NCI-H1694 treated with DMSO at 0.1 percent for 48 hours (cell line): ENCODE results near the gene LGALS8.
"Not testable (repeated sequence)": the region's sequence is repeated elsewhere in the genome, so short reads cannot be mapped to it uniquely, and the experiment has no call there.

Source experiments
- DNase-seq: peaks from one replicate; lab custom pipeline; 2025; lab: John Stamatoyannopoulos, UW

Gene LGALS8

DNA sequence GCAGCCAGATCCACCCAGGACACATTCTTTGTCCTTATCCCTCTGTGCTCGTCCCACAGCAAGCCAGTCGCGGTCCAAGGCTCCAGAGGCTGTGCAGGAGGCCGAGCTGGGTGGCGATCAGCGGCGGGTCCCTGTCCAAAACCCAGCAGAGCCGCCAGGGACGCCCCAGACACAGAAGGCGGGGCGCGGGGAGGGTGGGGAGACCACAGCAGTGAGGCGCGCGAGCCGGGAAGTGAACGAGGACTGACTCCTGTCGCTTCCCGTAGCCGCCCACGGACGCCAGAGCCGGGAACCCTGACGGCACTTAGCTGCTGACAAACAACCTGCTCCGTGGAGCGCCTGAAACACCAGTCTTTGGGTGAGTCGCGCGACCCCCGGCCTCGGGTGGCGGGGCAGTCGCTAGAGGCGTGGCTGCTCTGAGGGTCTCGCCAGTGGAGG lies at the start of gene LGALS8:
LGALS8 (plus strand) TSS at position 279 of the 438 bp plus-strand sequence. CDS start 2,089 bp downstream, outside the sequence.
- no peak for DNase-seq

DNA sequence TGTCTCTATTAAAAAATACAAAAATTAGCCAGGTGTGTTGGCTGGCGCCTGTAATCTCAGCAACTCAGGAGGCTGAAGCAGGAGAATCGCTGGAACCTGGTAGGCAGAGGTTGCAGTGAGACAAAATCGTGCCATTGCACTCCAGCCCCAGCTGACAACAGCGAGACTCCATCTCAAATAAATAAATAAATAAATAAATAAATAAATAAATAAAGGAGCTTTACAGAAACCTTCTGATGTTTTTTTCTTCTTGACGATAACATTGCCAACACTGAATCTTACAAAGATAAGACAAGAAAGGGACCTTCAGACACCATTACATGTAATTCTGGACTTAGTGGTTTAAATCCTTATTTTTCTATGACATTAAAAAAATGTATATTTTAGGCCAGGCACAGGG lies 47.8 kb upstream of the LGALS8 start:
- no peak for DNase-seq

GRCh38 chr1:236480758-236481436 lies 42.9 kb upstream of the LGALS8 start:
- no peak for DNase-seq

DNA sequence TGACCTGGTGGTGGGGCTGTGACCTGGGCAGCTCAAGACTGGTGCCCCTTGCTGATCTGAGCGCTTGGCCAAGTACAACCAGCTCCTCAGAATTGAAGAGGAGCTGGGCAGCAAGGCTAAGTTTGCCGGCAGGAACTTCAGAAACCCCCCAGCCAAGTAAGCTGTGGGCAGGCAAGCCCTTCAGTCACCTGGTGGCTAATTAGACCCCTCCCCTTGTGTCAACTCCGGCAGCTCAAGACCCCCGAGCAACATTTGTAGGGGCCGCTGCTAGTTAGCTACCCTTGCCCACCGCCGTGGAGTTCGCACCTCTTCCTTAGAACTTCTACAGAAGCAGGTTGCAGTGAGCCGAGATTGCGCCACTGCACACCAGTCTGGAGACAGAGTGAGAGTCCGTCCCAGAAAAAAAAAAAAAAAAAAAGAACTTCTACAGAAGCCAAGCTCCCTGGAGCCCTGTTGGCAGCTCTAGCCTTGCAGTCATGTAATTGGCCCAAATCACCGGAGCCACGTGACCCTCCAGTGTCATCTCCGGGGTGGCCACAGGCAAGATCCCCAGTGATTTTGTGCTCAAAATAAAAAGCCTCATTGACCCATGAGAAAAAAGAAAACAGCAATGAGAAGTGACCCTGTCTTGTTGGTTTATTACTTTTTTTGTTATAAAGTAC lies 39.3 kb upstream of the LGALS8 start:
- no peak for DNase-seq

DNA sequence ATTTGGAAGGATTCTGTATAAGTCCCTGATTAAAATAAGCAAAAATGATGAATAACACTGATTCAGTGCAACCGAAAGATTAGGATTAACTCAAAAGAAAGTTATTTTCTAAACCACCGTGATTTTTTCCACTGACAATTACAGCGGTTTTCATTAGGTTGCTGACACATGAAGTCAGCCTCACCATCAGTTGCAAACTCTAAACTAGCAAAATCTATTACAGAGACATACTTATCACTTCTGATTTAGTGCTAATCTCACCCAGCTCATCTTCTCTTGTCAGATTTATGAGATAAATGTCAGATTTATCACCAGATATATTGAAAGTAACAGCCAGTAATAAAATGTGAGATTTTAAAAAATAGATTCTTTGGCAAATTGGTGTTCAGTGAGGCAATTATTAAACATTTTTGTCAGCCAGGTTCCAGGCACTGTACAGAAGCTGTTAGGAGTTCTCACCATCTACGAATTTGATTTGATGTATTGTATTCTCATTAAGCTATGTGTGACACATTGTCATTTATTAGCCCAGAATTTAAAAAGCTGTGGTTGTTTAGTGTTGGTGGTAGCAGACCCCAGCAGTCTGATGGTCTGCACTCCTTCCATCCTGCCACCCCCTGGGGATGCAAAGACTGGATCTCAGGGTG lies 37.3 kb upstream of the LGALS8 start:
- no peak for DNase-seq

DNA sequence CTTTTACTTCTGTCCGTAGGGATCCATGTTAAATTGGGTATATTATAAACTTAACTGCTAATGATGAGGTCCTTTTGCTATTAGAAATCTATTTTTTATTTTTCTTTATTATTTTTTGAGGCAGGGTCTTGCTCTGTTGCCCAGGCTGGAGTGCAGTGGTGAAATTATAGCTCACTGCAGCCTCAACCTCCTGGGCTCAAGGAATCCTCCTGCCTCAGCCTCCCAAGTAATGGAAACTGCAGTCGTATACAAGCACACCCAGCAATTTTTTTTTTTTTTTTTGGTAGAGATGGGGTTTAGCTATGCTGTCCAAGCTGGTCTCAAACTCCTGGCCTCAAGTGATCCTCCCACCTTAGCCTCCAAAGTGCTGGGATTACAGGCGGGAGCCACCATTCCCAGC lies 34.6 kb upstream of the LGALS8 start:
- not testable (repeated sequence) for DNase-seq

DNA sequence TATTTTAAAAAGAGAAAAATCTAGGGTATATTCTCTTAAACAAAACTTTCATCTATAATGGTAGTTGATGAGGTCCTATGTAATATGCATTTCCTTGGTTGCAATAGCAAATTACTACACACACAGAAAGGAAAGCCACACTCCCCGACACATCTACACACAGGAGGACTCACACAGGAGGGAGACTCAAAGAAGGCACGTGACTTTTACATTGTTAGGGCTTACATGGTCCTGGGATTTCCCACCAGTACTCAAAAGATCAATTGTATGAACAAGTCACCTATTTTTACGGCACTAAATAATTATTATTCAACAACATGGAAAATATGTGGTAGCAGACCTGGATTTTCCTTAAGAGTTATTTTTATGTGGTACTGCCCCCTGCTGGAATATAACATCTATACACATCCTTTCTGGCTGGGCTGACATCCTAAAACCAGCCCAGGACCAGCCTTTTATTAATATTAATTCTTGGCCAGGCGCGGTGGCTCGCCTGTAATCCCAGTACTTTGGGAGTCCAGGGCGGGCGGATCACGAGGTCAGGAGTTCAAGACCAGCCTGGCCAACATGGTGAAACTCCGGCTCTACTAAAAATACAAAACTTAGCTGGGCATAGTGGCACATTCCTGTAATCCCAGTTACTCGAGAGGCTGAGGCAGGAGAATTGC lies 33.9 kb upstream of the LGALS8 start:
- peak; percentile 68 for DNase-seq

GRCh38 chr1:236491469-236492136 lies 32.2 kb upstream of the LGALS8 start:
- DNase-seq, result no peak

DNA sequence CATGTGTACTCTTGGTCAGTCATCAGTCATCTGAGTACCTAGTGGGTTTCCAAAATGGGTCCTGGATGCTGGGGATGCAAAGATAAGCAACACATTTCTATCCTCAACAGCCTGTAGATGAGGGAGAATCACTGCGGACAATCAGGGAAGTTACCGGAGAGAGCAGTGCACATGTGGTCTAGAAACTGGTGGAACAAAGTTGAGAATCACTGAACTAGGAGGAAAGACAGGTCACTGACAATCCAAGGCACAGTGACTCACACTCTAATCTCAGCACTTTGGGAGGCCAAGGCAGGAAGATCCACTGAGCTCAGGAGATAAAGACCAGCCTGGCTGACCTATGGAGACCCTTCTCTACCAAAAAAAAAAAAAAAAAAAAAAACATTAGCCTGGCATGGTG lies 31.4 kb upstream of the LGALS8 start:
- DNase-seq, result no peak

DNA sequence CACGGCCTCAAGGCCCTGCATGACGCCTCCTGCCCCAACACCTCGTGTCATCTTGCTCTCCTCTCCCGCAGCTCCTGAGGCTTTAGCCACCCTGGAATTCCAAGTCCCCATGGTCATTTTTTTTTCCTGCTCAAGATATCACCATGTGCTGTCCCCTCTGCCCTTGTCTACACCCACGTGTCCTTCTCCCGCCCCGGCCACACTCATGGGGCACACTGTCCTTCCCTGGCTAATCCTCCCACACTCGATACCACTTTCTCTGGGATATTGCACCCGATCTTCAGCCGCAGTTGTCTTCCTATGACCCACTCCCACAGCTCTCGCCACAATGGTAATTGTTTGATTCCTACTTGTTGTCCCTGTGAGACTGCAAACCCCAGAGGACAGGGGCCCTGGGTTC lies 29.7 kb upstream of the LGALS8 start:
- no peak for DNase-seq

- DNase-seq, result no peak
These were observed 29.0 kb upstream of the LGALS8 start for GRCh38 chr1:236494586-236495466.

- DNase-seq, result no peak
These were observed 28.2 kb upstream of the LGALS8 start for GRCh38 chr1:236495467-236496112.

- no peak for DNase-seq
These were observed 25.9 kb upstream of the LGALS8 start for GRCh38 chr1:236497908-236498307.

GRCh38 chr1:236501093-236501492 lies 22.7 kb upstream of the LGALS8 start:
- DNase-seq, result no peak

GRCh38 chr1:236502579-236502971 lies 21.2 kb upstream of the LGALS8 start:
- no peak for DNase-seq

DNA sequence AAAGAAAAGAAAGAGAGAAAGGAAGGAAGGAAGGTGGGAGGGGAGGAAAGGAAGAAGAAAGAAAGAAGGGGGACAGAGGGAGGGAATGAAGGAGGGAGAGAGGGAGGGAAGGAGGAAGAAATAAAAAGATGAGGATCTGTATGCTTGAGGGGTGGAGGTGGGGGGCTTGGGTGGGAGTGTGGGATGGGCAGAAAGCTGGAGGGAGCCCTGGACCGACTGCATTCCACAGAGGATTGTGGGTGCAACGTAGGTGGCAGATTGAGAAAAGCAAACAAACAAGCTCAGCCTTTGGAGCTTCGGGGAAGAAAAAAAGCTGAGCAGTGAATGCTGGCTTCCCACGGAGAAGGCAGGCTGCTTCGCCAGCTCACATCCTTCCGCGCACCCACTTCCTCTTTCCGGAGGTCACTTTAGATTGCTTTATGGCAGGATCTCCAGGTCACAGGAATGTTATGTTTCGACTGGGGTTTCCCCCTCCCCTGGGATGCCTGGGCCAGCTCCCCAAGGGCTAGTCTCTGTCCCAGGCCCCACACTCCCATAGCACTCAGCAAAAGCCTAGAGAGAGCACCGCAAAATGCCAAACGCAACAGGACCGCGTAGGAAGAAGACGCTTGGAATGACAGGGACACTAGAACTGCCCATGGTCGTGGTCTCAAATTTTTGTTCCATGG lies 20.7 kb upstream of the LGALS8 start:
- no peak for DNase-seq

GRCh38 chr1:236504338-236504737 lies 19.4 kb upstream of the LGALS8 start:
- not testable (repeated sequence) for DNase-seq

GRCh38 chr1:236507022-236507700 lies 16.6 kb upstream of the LGALS8 start:
- peak; percentile 15 for DNase-seq

- no peak for DNase-seq
These were observed 15.2 kb upstream of the LGALS8 start for GRCh38 chr1:236508593-236509027.
